DOHH2 (cell line): ENCODE data around the gene ABCA5.

Experiments
- CTCF ChIP-seq: fragments of 200-600 bp; sonication (generic); IDR thresholded peaks from one replicate; pipeline ENCODE4 v1.5.1; 2014; ENCODE audit warnings: antibody characterized with exemption, mild to moderate bottlenecking, low read depth, low read length; ENCODE audit not compliant: poor library complexity, severe bottlenecking
- EZH2phosphoT487 ChIP-seq: fragments of 200-600 bp; sonication (generic); IDR thresholded peaks from 2 replicates; pipeline ENCODE4 v1.6.1; 2017; ENCODE audit warnings: borderline replicate concordance, mild to moderate bottlenecking, antibody characterized with exemption, low read length, moderate library complexity, mixed read lengths

GRCh38 chr17:69357701-69358100, 30.8 kb upstream of the ABCA5 start:
- TF ChIP-seq CTCF, result no peak
- TF ChIP-seq EZH2phosphoT487, result no peak
